ENCODE measurements around the gene TRMT2A.

Gene TRMT2A

GRCh38 chr22:20150381-20151275, 33.6 kb upstream of the TRMT2A start, which contains the start of gene CCDC188:
Gene CCDC188 (minus strand): TSS chr22:20151055. CDS start chr22:20150986, 69 bp downstream.
- in situ Hi-C loops (cut with MboI; ENCODE audit: low sequenced_read_pairs): loop anchor here (10.0 kb wide), 2 partner anchors 124 to 314 kb away; no protein-coding TSS in a partner anchor

DNA sequence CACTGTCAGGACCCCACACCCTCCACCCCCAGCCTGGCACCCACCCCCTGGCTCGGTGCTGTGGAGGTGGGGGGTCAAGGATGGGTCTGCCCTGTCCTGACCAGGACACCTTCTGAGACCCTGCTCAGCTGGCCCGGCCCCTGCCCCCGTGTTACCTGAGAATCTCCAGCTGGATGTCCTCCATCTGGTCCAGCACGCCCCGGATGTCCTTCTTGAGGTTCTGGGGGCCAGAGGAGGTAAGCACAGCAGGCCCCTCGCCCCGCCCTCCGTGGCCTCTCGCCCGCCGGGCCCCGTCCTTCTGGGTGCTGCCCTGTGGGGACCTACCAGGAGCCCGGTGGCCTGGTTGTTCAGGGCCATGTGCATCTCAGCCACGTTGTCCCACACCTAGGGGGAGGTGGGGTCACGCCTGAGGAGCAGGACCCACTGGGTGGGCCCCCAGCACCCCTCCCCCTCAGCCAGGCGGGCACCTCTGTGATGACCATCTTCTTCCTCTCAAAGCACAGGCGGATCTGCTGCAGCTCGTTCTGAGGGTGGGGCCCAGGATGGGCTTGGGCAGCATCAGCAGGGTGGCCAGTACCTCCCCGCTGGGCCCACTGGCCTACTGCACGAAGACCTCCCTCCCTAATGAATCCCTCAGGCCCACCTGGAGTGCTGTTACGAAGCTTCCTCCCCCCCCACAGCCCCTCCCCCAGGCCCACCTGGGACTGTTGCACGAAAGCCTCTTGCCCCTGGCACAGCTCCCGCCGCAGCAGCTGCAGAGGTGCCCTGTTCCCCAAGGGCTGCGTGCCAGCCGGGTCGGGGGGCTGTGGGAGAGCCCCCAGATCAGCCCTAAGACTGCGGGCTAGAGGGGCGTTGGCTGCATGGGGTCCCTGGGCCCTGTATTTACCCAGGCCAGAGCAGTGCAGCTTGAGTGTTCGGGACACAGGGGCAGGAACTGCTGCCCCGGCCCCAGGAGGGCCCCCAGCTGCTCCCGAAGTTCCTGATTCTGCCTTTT, 32.5 kb upstream of the TRMT2A start:
- in situ Hi-C loops (cut with MboI; ENCODE audit: low sequenced_read_pairs): loop anchor here (10.0 kb wide), 2 partner anchors 125 to 315 kb away; no protein-coding TSS in a partner anchor

- in situ Hi-C loops (cut with MboI; ENCODE audit: low sequenced_read_pairs): no loop called here
Observed at GRCh38 chr22:20148414-20148813, 31.4 kb upstream of the TRMT2A start.

DNA sequence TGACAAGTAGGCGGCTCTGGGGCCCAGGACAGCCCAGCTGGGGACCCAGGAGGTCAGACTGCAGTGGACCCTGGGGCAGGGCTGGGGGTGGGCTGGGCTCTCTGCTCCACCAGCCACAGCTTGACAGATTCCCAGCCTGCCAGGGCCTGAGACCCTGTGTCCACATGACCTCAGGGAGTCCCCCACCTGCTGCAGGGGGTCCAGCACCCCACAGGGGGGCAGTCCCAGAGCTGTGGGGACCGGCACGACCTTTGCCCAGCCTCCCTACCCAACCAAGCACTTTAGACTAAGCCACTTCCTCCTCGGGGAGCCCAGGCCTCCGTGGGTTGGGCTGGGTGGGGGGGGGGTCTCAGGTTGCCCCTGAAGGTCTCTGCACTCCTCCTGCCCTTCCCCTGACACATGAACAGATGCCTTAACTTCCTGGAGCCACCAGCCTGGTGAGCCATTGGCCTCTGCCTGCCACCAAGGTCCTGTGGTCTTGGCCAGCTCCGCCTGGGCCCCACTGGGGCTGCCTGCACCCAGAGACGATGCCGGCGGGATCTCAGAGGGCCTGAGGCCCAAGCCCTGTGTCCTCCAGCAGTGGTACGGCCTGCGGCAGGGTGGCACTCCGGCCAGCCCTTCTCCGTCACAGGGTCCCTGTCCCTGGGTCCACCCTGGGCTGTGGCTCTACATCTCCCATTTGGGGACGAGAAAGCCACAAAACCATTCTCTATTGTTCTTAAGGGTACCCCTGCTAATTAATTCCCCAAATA, 30.4 kb upstream of the TRMT2A start:
- in situ Hi-C loops (cut with MboI; ENCODE audit: low sequenced_read_pairs): no loop called here

GRCh38 chr22:20146777-20147176, 29.8 kb upstream of the TRMT2A start:
- in situ Hi-C loops (cut with MboI; ENCODE audit: low sequenced_read_pairs): no loop called here

- in situ Hi-C loops (cut with MboI; ENCODE audit: low sequenced_read_pairs): no loop called here
Observed at GRCh38 chr22:20145832-20146223, 28.8 kb upstream of the TRMT2A start.

DNA sequence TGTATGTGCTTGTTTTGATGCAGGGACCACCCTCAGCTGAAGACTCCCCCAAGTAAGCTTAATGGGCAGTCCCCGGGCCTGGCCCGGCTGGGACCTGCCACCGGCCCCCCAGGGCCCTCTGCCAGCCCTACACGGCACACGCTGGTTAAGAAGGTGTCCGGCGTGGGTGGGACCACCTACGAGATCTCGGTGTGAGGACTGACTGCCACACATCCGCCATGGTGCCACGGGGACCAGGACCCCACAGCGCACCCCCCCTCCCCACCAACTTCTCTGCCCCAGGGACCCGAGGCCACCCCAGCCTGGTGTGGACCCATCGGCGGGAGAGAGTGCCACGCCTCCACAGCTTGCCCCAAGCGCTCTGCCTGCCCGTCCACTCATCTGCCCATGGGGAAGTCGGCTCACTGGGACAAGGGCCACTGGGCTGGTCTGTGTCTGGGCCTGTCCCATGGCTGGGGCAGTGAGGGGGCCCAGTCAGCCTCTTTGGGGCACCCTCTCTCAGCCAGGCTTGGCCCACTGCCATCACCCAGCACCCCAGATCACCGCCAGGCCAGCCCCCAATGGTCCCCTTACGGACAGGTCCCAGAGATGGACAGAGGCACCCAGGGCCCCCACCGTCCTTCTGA, 28.3 kb upstream of the TRMT2A start:
- in situ Hi-C loops (cut with MboI; ENCODE audit: low sequenced_read_pairs): no loop called here

DNA sequence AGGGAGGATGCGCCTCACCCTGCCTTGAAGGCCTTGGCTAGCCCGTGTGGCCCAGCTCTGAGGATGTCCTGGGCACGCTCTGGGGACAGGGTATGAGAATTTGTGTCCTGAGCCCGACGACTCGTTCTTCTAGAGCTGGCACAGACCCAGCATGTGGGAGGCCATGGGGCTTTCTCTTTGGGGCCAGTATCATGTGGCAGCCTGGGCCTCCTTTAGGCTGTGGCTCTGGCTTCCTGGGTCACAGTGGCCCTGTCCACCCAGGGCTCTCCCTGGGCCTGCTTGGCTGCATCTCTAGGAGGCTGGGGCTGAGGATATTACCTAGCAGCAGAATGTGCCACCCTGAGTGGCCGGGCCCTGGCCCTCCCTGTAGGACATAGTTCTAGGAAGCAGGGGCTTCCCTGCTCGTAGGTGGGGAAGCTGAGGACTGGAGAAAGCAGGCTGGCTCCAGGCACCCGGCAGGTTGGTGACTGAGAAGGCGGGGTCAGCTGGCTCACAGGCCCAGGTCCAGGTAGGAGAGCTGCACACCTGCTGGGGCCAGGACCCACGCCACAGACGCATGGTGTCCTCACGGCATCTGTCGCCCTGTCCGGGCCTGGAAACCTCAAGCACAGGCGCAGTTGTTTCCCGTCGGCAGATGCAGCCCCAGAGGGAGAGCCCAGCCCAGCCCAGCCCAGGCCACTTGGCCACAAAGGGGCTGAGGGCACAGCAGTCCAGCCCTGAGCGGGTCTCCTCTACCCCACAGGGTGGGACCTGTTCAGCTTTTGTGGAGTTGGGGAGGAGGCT, 27.0 kb upstream of the TRMT2A start:
- in situ Hi-C loops (cut with MboI; ENCODE audit: low sequenced_read_pairs): no loop called here

DNA sequence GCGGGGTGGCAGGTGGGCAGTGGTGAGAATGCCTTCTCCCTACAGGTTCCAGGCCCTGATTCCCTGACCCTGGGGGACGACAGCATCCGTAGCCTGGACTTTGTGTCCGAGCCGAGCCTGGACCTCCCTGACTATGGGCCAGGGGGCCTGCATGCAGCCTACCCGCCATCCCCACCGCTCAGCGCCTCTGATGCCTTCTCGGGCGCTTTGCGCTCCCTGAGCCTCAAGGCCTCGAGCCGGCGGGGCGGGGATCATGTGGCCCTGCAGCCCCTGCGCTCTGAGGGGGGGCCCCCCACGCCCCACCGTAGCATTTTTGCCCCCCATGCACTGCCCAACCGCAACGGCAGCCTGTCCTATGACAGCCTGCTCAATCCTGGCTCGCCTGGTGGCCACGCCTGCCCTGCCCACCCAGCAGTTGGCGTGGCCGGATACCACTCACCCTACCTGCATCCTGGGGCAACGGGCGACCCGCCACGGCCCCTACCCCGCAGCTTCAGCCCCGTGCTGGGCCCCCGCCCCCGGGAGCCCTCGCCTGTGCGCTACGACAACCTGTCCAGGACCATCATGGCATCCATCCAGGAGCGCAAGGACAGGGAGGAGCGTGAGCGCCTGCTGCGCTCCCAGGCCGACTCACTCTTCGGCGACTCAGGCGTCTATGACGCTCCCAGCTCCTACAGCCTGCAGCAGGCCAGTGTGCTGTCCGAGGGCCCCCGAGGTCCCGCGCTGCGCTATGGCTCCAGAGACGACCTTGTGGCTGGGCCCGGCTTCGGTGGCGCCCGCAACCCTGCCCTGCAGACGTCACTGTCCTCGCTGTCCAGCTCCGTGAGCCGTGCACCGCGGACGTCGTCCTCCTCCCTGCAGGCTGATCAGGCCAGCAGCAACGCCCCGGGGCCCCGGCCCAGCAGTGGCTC, 25.9 kb upstream of the TRMT2A start:
- in situ Hi-C loops (cut with MboI; ENCODE audit: low sequenced_read_pairs): no loop called here

DNA sequence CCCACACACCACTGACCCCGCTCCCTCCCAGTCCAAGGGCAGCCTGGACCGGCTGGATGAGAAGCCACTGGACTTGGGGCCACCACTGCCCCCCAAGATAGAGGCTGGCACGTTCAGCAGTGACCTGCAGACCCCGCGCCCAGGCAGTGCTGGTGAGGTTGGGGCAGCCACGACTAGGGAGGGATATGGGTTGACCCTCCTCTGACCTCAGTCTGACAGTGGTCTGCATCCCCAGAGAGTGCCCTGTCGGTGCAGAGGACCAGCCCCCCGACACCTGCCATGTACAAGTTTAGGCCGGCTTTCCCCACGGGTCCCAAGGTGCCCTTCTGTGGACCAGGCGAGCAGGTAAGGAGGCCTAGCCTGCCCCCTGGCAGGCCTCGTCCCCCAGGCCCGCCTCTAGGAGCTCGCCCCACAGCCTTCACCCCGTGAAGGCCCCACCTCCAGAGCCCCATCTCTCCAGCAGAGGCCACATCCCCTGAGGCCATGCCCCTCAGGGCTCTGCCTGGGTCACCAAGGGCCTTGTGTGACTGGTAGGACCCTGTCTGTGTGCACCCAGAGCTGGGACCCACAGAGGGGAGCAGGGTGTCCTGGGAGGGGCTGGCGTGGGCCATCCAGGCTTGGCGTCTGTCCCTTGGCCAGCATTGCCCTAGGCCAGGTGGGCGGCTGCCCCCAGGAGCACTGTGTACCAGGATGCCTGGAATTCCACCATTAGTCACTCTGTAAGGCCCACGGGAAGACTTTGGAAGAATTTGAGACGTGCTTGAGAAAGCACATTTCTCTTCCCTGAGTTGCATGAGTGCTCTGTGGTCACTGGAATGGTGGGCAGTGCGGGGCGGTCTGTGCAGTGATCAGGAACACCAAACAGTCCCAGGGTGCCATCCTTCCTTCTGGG, 24.4 kb upstream of the TRMT2A start:
- in situ Hi-C loops (cut with MboI; ENCODE audit: low sequenced_read_pairs): no loop called here

DNA sequence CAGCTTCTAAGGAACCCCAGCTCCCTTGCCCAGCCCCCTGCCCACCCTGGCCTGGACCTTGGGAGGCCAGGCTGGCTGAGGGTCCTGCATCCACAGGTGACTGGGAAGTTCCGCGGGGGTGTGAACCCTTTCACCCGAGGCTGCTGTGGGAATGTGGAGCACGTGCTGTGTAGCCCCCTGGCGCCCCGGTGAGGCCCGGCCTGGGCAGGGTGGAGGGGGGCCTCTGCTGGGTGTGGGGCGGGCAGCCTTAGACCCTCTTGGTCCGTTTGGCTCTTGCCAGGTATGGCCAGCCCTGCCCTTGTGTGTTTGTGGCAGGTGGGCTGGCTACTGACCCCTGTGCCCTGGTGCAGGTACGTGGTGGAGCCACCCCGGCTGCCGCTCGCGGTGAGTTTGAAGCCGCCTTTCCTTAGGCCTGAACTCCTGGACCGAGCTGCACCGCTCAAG, 23.5 kb upstream of the TRMT2A start:
- in situ Hi-C loops (cut with MboI; ENCODE audit: low sequenced_read_pairs): no loop called here

GRCh38 chr22:20140107-20140445, 23.1 kb upstream of the TRMT2A start:
- in situ Hi-C loops (cut with MboI; ENCODE audit: low sequenced_read_pairs): no loop called here

- in situ Hi-C loops (cut with MboI; ENCODE audit: low sequenced_read_pairs): no loop called here
Observed at GRCh38 chr22:20139391-20140106, 22.5 kb upstream of the TRMT2A start.

DNA sequence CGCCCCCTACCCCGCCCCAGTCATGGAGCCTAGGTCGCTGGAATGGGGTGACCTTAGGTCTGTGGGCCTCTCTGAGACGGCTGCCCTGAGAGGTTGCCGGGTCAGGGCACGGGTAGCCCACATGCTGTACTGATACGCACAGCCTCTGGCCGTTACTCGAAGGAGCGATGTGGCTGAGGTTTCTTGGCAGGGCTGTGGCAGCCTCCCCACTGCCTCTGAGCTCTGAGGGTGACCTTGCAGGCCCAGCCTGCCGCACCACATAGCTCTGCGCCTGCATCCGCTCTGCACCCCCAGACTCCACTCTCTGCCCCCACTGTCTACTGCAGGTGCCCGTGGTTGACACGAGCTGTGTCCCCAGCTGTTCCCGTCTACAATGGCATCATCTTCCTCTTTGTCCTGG, 21.8 kb upstream of the TRMT2A start:
- in situ Hi-C loops (cut with MboI; ENCODE audit: low sequenced_read_pairs): no loop called here

- in situ Hi-C loops (cut with MboI; ENCODE audit: low sequenced_read_pairs): no loop called here
Observed at GRCh38 chr22:20138417-20138738, 21.4 kb upstream of the TRMT2A start.

- in situ Hi-C loops (cut with MboI; ENCODE audit: low sequenced_read_pairs): no loop called here
Observed at GRCh38 chr22:20137671-20138416, 20.8 kb upstream of the TRMT2A start.
